ENCODE results near the gene CAPRIN1.
"Not testable (repeated sequence)": the region's sequence is repeated elsewhere in the genome, so short reads cannot be mapped to it uniquely, and the experiment has no call there.

Gene CAPRIN1

GRCh38 chr11:34086554-34087283 lies 35.2 kb downstream of the CAPRIN1 start:
- peaks cover 65% of the 10 kb centered on the region for H3K36me3 Mint-ChIP-seq
- CTCF ChIA-PET, result no interaction called here

GRCh38 chr11:34091825-34092224 lies 40.3 kb downstream of the CAPRIN1 start:
- H3K9me3 Mint-ChIP-seq, result no peaks in the 10 kb centered on the region
- H3K4me1 Mint-ChIP-seq, result peaks cover 6% of the 10 kb centered on the region
- H3K27me3 Mint-ChIP-seq, result no peaks in the 10 kb centered on the region
- CTCF ChIA-PET, result no interaction called here
- no peak for DNase-seq
- H3K4me3 Mint-ChIP-seq, result no peak overlapping the region
- H3K27ac Mint-ChIP-seq, result no peak overlapping the region
- peaks cover 60% of the 10 kb centered on the region for H3K36me3 Mint-ChIP-seq

More at GRCh38 chr11:34086554-34087283, 35.2 kb downstream of the CAPRIN1 start:
- no peak for DNase-seq
- no peaks in the 10 kb centered on the region for H3K9me3 Mint-ChIP-seq
- no peaks in the 10 kb centered on the region for H3K27me3 Mint-ChIP-seq
- H3K27ac Mint-ChIP-seq, result peak overlapping the region; percentile 89
- peaks cover 17% of the 10 kb centered on the region for H3K4me1 Mint-ChIP-seq
- no peak overlapping the region for H3K4me3 Mint-ChIP-seq

GRCh38 chr11:34094900-34095299 lies 43.4 kb downstream of the CAPRIN1 start:
- not testable (repeated sequence) for H3K27ac Mint-ChIP-seq, H3K27me3 Mint-ChIP-seq, DNase-seq, H3K9me3 Mint-ChIP-seq, H3K4me3 Mint-ChIP-seq, H3K4me1 Mint-ChIP-seq
- peaks cover 66% of the 10 kb centered on the region for H3K36me3 Mint-ChIP-seq
- CTCF ChIA-PET, result interaction anchor here (0.9 kb wide), 1 partner anchor 269 kb away, joined by 3 read pairs; no protein-coding TSS in a partner anchor

GRCh38 chr11:34098813-34099212 lies 47.3 kb downstream of the CAPRIN1 start:
- CTCF ChIA-PET, result interaction anchor here (1.3 kb wide), 1 partner anchor 9 kb away, joined by 3 read pairs; no protein-coding TSS in a partner anchor
- no peaks in the 10 kb centered on the region for H3K9me3 Mint-ChIP-seq

GRCh38 chr11:34104680-34105078 lies 53.1 kb downstream of the CAPRIN1 start:
- DNase-seq, result no peak
- CTCF ChIA-PET, result interaction anchor here (0.5 to 2.3 kb wide), 3 partner anchors 107 to 756 kb away, joined by 3 to 8 read pairs (median 5); partner anchors contain the start of gene ABTB2
- peaks cover 36% of the 10 kb centered on the region for H3K36me3 Mint-ChIP-seq
- H3K4me3 Mint-ChIP-seq, result peak overlapping the region; percentile 84
- H3K27ac Mint-ChIP-seq, result peak overlapping the region; percentile 99
- no peaks in the 10 kb centered on the region for H3K9me3 Mint-ChIP-seq
- H3K4me1 Mint-ChIP-seq, result peaks cover 56% of the 10 kb centered on the region
- H3K27me3 Mint-ChIP-seq, result peaks cover 6% of the 10 kb centered on the region

More at GRCh38 chr11:34098813-34099212, 47.3 kb downstream of the CAPRIN1 start:
- Mint-ChIP-seq H3K36me3 (peaks cover 52% of the 10 kb centered on the region), H3K4me1 (peaks cover 7% of the 10 kb centered on the region), H3K27ac (no peak overlapping the region), H3K4me3 (no peak overlapping the region), H3K27me3 (no peaks in the 10 kb centered on the region)
- DNase-seq, result no peak

- peak; percentile 98 for DNase-seq
- Mint-ChIP-seq H3K9me3 (no peaks in the 10 kb centered on the region), H3K4me3 (peak within 1 kb of the TSS; percentile 84), H3K4me1 (peaks cover 56% of the 10 kb centered on the region), H3K36me3 (peaks cover 36% of the 10 kb centered on the region), H3K27me3 (peaks cover 6% of the 10 kb centered on the region), H3K27ac (peak within 1 kb of the TSS; percentile 99)
- CTCF ChIA-PET, result interaction anchor here (0.5 to 2.3 kb wide), 6 partner anchors 18 to 756 kb away, joined by 3 to 8 read pairs (median 4); partner anchors contain the start of gene ABTB2
Measured at GRCh38 chr11:34105079-34105956, 53.8 kb downstream of the CAPRIN1 start, which contains the start of gene NAT10. Gene NAT10 (plus strand): TSS chr11:34105629. CDS start chr11:34108226, 2,597 bp downstream.

GRCh38 chr11:34105957-34106504 lies 54.5 kb downstream of the CAPRIN1 start:
- Mint-ChIP-seq H3K4me3 (peak overlapping the region; percentile 84), H3K4me1 (peaks cover 56% of the 10 kb centered on the region), H3K27me3 (peaks cover 6% of the 10 kb centered on the region), H3K27ac (peak overlapping the region; percentile 99), H3K36me3 (peaks cover 33% of the 10 kb centered on the region), H3K9me3 (no peaks in the 10 kb centered on the region)
- CTCF ChIA-PET, result interaction anchor here (0.8 to 2.3 kb wide), 5 partner anchors 17 to 252 kb away, joined by 3 to 8 read pairs (median 5); partner anchors contain the start of gene ABTB2
- no peak for DNase-seq

GRCh38 chr11:34111722-34112270 lies 60.3 kb downstream of the CAPRIN1 start:
- H3K27ac Mint-ChIP-seq, result peak overlapping the region; percentile 28

GRCh38 chr11:34114014-34114413 lies 62.5 kb downstream of the CAPRIN1 start:
- Mint-ChIP-seq H3K27me3 (no peaks in the 10 kb centered on the region), H3K36me3 (peaks cover 58% of the 10 kb centered on the region), H3K4me3 (no peak overlapping the region), H3K9me3 (no peaks in the 10 kb centered on the region), H3K27ac (no peak overlapping the region), H3K4me1 (peaks cover 5% of the 10 kb centered on the region)
- DNase-seq, result no peak
- CTCF ChIA-PET, result interaction anchor here (0.6 kb wide), 1 partner anchor 251 kb away, joined by 3 read pairs; no protein-coding TSS in a partner anchor

More at GRCh38 chr11:34111722-34112270, 60.3 kb downstream of the CAPRIN1 start:
- peaks cover 24% of the 10 kb centered on the region for H3K4me1 Mint-ChIP-seq
- H3K36me3 Mint-ChIP-seq, result peaks cover 53% of the 10 kb centered on the region
- H3K4me3 Mint-ChIP-seq, result no peak overlapping the region
- no peaks in the 10 kb centered on the region for H3K27me3 Mint-ChIP-seq
- CTCF ChIA-PET, result no interaction called here
- DNase-seq, result no peak
- H3K9me3 Mint-ChIP-seq, result no peaks in the 10 kb centered on the region

- H3K36me3 Mint-ChIP-seq, result peaks cover 57% of the 10 kb centered on the region
- no peak overlapping the region for H3K4me3 Mint-ChIP-seq
- H3K9me3 Mint-ChIP-seq, result no peaks in the 10 kb centered on the region
- CTCF ChIA-PET, result interaction anchor here (0.7 kb wide), 1 partner anchor 12 kb away, joined by 3 read pairs; no protein-coding TSS in a partner anchor
- H3K4me1 Mint-ChIP-seq, result peaks cover under 1% of the 10 kb centered on the region
- no peak overlapping the region for H3K27ac Mint-ChIP-seq
- no peak for DNase-seq
- H3K27me3 Mint-ChIP-seq, result no peaks in the 10 kb centered on the region
Measured at GRCh38 chr11:34114471-34114870, 62.9 kb downstream of the CAPRIN1 start.

GRCh38 chr11:34120651-34121050 lies 69.1 kb downstream of the CAPRIN1 start:
- peaks cover 58% of the 10 kb centered on the region for H3K36me3 Mint-ChIP-seq

GRCh38 chr11:34124885-34125668 lies 73.5 kb downstream of the CAPRIN1 start:
- Mint-ChIP-seq H3K9me3 (no peaks in the 10 kb centered on the region), H3K4me3 (no peak overlapping the region), H3K27ac (no peak overlapping the region), H3K27me3 (no peaks in the 10 kb centered on the region), H3K4me1 (no peaks in the 10 kb centered on the region), H3K36me3 (peaks cover 56% of the 10 kb centered on the region)
- no peak for DNase-seq
- CTCF ChIA-PET, result no interaction called here

More at GRCh38 chr11:34120651-34121050, 69.1 kb downstream of the CAPRIN1 start:
- Mint-ChIP-seq H3K27me3 (no peaks in the 10 kb centered on the region), H3K27ac (no peak overlapping the region), H3K4me3 (no peak overlapping the region), H3K9me3 (no peaks in the 10 kb centered on the region), H3K4me1 (no peaks in the 10 kb centered on the region)
- CTCF ChIA-PET, result no interaction called here
- no peak for DNase-seq
